ACC112 (cell line): ENCODE results near the gene KRT85.

Source experiments
- H2AFZ ChIP-seq: fragments of 200-600 bp; sonication (generic); one replicate; pipeline ENCODE4 v1.6.0; 2017; ENCODE audit warnings: antibody characterized with exemption, low read length; ENCODE audit not compliant: unreplicated experiment
- H3K27ac ChIP-seq: fragments of 200-600 bp; sonication (generic); 2 replicates; pipeline ENCODE4 v1.5.1; 2014; ENCODE audit warnings: low read depth, mild to moderate bottlenecking, antibody characterized with exemption, low read length, moderate library complexity
- H3K27me3 ChIP-seq: fragments of 200-600 bp; sonication (generic); 2 replicates; pipeline ENCODE4 v1.6.1; 2014; ENCODE audit warnings: mild to moderate bottlenecking, antibody characterized with exemption, low read length, moderate library complexity, mixed read lengths; ENCODE audit not compliant: insufficient read depth
- H3K36me3 ChIP-seq: fragments of 200-600 bp; sonication (generic); 2 replicates; pipeline ENCODE4 v1.6.1; 2016; ENCODE audit warnings: mild to moderate bottlenecking, antibody characterized with exemption, low read length, moderate library complexity, mixed read lengths; ENCODE audit not compliant: insufficient read depth
- H3K4me1 ChIP-seq: fragments of 200-600 bp; sonication (generic); one replicate; pipeline ENCODE4 v1.6.1; 2016; ENCODE audit warnings: low read length, mixed read lengths; ENCODE audit not compliant: insufficient read depth, unreplicated experiment, control insufficient read depth
- H3K4me3 ChIP-seq: fragments of 200-600 bp; sonication (generic); 2 replicates; pipeline ENCODE4 v1.5.1; 2014; ENCODE audit warnings: mild to moderate bottlenecking, low read depth, low read length
- H3K79me2 ChIP-seq: fragments of 200-600 bp; sonication (generic); one replicate; pipeline ENCODE4 v1.6.0; 2016; ENCODE audit warnings: low read length; ENCODE audit not compliant: control insufficient read depth, unreplicated experiment, insufficient read depth

Gene KRT85

GRCh38 chr12:52323416-52324152, 43.7 kb downstream of the KRT85 start:
- peaks cover 4% of the 10 kb centered on the region for H3K4me1 ChIP-seq
- H3K36me3 ChIP-seq = no peaks in the 10 kb centered on the region
- H3K4me3 ChIP-seq = no peak overlapping the region
- H3K27ac ChIP-seq = no peak overlapping the region
- no peaks in the 10 kb centered on the region for H3K79me2 ChIP-seq
- H3K27me3 ChIP-seq = peaks cover 25% of the 10 kb centered on the region
- H2AFZ ChIP-seq = no peak overlapping the region

DNA sequence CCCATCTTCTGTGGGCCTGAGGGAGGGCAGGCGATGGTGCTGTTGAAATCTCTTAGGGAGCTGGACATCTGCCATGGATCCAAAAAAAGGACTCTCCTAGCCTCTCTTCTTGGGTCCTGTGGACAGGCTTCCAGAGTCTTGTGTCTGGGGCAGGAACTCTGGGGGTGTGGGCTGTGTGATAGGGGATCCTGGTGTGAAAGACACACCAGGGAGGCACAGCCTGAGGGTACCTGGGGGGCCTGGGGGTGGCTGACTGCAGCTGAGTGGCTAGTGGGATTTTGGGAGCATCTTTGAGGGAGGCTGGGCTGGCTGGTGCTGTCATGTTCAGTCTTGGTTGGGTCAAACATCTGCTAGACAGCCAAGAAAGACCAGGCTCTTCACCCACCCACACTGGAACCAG, 44.3 kb downstream of the KRT85 start:
- Histone ChIP-seq H3K27ac (no peak overlapping the region), H3K27me3 (peaks cover 25% of the 10 kb centered on the region), H3K4me1 (peaks cover 4% of the 10 kb centered on the region), H3K4me3 (no peak overlapping the region), H2AFZ (no peak overlapping the region), H3K36me3 (no peaks in the 10 kb centered on the region), H3K79me2 (no peaks in the 10 kb centered on the region)

DNA sequence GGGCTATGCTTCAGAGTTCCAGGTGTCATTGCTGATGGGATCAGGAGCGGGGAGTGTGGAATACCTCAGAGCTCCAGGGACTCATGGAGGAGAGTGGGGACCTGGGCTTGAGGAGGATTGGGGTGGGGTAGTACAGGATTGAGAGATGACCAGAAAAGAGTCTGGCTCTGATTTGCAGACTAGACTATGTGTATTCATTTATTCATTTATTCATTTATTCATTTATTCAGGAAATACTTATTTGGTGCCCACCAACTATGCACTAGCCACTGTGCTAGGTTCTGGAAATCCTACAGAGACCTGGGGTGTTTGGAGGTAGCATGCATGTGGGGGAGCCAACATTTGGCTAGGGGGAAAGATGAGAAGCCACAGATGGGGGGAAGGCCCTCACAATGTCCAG, 45.2 kb downstream of the KRT85 start:
- Histone ChIP-seq H3K4me3 (no peak overlapping the region), H3K79me2 (no peaks in the 10 kb centered on the region), H3K4me1 (peaks cover under 1% of the 10 kb centered on the region), H3K36me3 (no peaks in the 10 kb centered on the region), H3K27me3 (peaks cover 25% of the 10 kb centered on the region), H2AFZ (no peak overlapping the region), H3K27ac (no peak overlapping the region)

DNA sequence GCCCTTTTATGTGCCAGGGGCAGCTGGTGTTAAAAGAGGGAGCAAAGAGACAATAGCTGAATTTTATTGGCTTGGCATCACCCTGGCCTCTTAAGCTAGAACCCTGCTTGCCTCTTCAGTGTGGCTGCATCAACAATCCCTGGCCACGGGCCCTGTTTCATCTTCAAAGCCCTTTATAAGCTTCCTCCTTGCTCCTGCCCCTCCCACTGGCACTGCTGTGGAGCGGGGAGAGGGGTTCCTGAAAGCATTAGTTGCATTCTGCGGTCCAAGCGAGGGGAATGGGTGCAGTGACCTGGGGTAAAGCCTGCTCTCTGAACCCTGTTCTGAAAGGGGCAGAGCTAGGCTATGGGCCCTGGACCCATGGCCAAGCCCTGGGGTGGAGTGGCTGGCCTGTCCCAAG, 45.9 kb downstream of the KRT85 start:
- no peaks in the 10 kb centered on the region for H3K79me2 ChIP-seq
- no peaks in the 10 kb centered on the region for H3K4me1 ChIP-seq
- no peak overlapping the region for H3K4me3 ChIP-seq
- no peak overlapping the region for H3K27ac ChIP-seq
- no peak overlapping the region for H2AFZ ChIP-seq
- H3K27me3 ChIP-seq = peaks cover 25% of the 10 kb centered on the region
- no peaks in the 10 kb centered on the region for H3K36me3 ChIP-seq

DNA sequence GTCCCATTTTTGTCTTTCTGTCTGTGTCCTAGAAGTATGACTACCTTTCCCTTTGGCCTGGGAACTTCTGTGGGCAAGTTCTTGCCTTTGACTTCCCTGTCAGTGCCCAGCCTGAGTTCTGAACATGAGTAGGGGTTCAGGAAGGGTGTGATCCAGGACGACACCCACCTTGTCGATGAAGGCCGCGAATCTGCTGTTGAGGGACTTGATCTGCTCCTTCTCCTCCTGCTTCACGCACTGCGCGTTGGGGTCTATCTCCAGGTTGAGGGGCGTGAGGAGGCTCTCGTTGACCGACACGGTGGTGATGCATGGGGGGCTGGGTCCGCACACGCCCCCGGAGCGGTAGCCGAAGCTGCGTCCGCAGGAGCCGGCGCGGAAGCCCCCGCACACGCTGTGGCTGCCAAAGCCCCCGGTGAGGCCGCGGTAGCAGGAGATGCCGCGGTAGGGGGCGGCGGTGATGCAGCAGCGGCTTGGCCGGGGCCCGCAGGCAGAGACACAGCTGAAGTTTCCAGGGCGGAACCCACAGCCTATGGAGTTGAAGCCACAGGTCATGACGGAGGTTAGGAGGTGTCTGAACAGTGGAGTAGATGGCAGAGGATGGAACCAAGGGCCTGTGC, 46.4 kb downstream of the KRT85 start, which contains the start of gene KRT83:
TSS of gene KRT83 (minus strand) at position 615 of the 617 bp plus-strand sequence. CDS start at position 552, 63 bp downstream.
- H3K79me2 ChIP-seq = no peaks in the 10 kb centered on the region
- H3K36me3 ChIP-seq = no peaks in the 10 kb centered on the region
- no peak within 1 kb of the TSS for H3K4me3 ChIP-seq
- H2AFZ ChIP-seq = no peak within 1 kb of the TSS
- H3K4me1 ChIP-seq = no peaks in the 10 kb centered on the region
- H3K27me3 ChIP-seq = peaks cover 25% of the 10 kb centered on the region
- H3K27ac ChIP-seq = no peak within 1 kb of the TSS

GRCh38 chr12:52319097-52319496, 48.2 kb downstream of the KRT85 start:
- no peaks in the 10 kb centered on the region for H3K36me3 ChIP-seq
- H3K4me3 ChIP-seq = no peak overlapping the region
- no peak overlapping the region for H2AFZ ChIP-seq
- H3K27me3 ChIP-seq = peaks cover 27% of the 10 kb centered on the region
- no peak overlapping the region for H3K27ac ChIP-seq
- H3K4me1 ChIP-seq = no peaks in the 10 kb centered on the region
- H3K79me2 ChIP-seq = no peaks in the 10 kb centered on the region

GRCh38 chr12:52318241-52318990, 48.9 kb downstream of the KRT85 start:
- Histone ChIP-seq H3K4me1 (no peaks in the 10 kb centered on the region), H3K27me3 (peaks cover 28% of the 10 kb centered on the region), H3K27ac (no peak overlapping the region), H3K79me2 (no peaks in the 10 kb centered on the region), H3K4me3 (no peak overlapping the region), H3K36me3 (no peaks in the 10 kb centered on the region), H2AFZ (no peak overlapping the region)

DNA sequence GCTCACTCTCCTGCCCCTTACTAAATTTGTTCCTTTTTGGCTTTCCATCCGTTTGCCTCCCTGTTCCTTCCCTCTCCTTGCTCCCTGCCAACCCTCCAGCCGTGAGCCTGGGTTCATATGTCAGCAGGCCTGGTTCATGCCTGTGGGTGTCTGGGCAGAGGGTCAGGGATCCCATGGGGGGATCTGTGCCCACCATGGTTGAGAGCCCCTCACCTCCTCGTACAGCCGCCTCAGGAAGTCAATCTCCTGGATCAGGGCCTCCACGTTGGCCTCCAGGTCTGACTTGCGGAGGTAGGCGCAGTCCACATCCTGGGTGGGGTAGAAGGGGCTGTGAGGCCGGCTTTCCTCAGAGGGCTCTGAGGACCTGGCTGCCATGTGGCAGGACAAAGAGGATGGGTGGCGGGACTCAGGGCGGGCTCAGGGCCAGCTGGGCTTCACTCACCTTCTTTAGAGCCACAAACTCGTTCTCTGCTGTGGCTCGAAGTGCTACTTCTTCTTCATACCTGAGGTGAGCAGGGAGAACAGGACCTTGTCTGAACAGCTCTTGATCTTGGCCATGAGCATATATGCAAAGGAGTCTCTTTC, 49.7 kb downstream of the KRT85 start:
- Histone ChIP-seq H3K4me3 (no peak overlapping the region), H3K27ac (no peak overlapping the region), H2AFZ (no peak overlapping the region), H3K4me1 (no peaks in the 10 kb centered on the region), H3K36me3 (no peaks in the 10 kb centered on the region), H3K79me2 (no peaks in the 10 kb centered on the region), H3K27me3 (peaks cover 26% of the 10 kb centered on the region; the same call in 1 of the 2 replicates)

DNA sequence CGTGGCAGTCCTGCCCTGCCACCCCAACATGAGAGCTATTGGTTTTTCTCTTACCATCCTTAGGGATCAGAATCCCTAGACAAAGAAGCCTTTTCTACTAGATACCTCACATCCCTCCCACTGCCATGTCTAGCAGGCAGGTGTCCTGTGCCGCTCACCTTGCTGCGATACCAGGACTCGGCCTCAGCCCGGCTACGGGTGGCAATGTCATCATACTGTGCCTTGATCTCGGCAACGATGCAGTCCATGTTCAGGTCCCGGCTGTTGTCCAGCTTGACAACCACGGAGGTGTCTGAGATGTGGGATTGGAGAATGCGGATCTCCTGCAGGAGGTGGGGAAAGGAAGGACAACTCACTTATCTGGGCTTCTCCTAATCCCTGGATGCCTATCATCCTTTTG, 50.6 kb downstream of the KRT85 start:
- H2AFZ ChIP-seq = no peak overlapping the region
- no peaks in the 10 kb centered on the region for H3K36me3 ChIP-seq
- H3K27me3 ChIP-seq = peaks cover 28% of the 10 kb centered on the region; the same call in 1 of the 2 replicates
- no peaks in the 10 kb centered on the region for H3K79me2 ChIP-seq
- no peak overlapping the region for H3K4me3 ChIP-seq
- no peaks in the 10 kb centered on the region for H3K4me1 ChIP-seq
- no peak overlapping the region for H3K27ac ChIP-seq

- H3K4me3 ChIP-seq = no peak overlapping the region
- H3K4me1 ChIP-seq = no peaks in the 10 kb centered on the region
- no peak overlapping the region for H3K27ac ChIP-seq
- H2AFZ ChIP-seq = no peak overlapping the region
- H3K27me3 ChIP-seq = peaks cover 26% of the 10 kb centered on the region; the same call in 1 of the 2 replicates
- no peaks in the 10 kb centered on the region for H3K79me2 ChIP-seq
- H3K36me3 ChIP-seq = no peaks in the 10 kb centered on the region
Observed at GRCh38 chr12:52316290-52316689, 51.0 kb downstream of the KRT85 start.
